Activated CD8-positive, alpha-beta memory T cell treated with anti-CD3 and anti-CD28 coated beads, Interleukin-2, amount 10 ng/mL, durations not matched to agents 7 days and 5 days (primary cell): ENCODE results near the gene REXO1. TPM values are rescaled to one million over a fixed set of nuclear protein-coding genes. Genes with fewer than 3 reads are reported as not detected.
"Not testable (repeated sequence)": the region's sequence is repeated elsewhere in the genome, so short reads cannot be mapped to it uniquely, and the experiment has no call there.

Experiments
- ATAC-seq: fragments of 150-1000 bp; cut with Tn5 transposase; one replicate; pipeline ENCODE4 v1.10.0; 2021; ENCODE audit warnings: moderate library complexity
- CTCF ChIA-PET: fragments of 350-600 bp; sonication (Branson Sonifier 250); formaldehyde crosslinking; loops from one replicate; lab custom pipeline; 2021; ENCODE audit warnings: antibody characterized with exemption; lab: Charles Lee
- DNase-seq: peaks from one replicate; pipeline ENCODE4 v3.0.0-alpha.2; 2020
- H3K27ac Mint-ChIP-seq: one replicate; pipeline ENCODE4 v1.8.0; 2021; ENCODE audit warnings: mild to moderate bottlenecking, mixed read lengths
- H3K27me3 Mint-ChIP-seq: one replicate; pipeline ENCODE4 v1.8.0; 2021; ENCODE audit warnings: mixed read lengths
- H3K36me3 Mint-ChIP-seq: one replicate; pipeline ENCODE4 v1.8.0; 2021; ENCODE audit warnings: mild to moderate bottlenecking, mixed read lengths
- H3K4me1 Mint-ChIP-seq: one replicate; pipeline ENCODE4 v1.8.0; 2021; ENCODE audit warnings: mixed read lengths
- H3K4me3 Mint-ChIP-seq: one replicate; pipeline ENCODE4 v1.8.0; 2021; ENCODE audit warnings: mild to moderate bottlenecking, moderate library complexity, mixed read lengths
- H3K9me3 Mint-ChIP-seq: one replicate; pipeline ENCODE4 v1.8.0; 2022; ENCODE audit warnings: low read depth, mixed read lengths
- total RNA-seq, 2 experiments: library from RNA; stranded (reverse); gene quantifications; one replicate each; pipeline ENCODE4 v1.2.3, GENCODE V29; 2021

Gene REXO1
- total RNA-seq, 2 experiments from 2014 or later, result 58.4 to 68.4 TPM

DNA sequence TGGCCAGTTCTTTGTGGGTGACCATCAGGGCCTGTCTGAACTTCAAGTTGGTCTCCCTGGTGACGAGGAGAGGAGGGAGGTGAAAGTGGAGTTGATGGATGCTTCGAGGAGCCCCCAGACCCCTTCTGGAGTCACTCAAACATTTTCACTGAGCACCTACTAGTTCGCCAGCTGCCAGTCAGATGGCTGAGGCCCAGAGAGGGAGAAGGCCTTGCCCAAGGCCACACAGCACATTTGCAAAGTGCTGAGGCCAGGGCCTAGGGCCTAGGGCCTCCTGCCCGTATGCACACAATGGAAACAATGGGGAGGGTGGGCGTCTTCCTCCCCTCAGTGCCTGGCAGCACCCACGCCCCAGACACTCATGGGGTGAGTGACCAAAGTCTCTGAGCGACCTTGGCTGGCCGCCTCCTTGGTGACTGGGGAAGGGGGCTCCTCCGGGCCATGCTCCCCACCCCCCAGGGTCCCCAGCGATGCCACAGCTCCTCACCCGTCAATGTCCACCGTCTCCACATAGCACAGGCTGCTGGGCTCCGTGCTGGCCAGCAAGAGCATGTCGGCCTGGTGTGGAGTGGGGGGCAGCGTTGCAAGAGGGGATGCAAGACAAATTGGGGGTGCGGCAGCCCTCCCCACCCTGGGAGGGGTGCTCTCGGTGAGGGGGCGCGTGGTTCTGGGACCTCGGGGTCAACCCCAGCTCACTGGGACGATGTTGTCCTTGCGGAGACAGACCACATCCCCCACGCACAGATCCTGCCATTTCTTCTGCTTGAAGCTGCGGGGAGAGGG, 42.7 kb downstream of the REXO1 start:
- CTCF ChIA-PET, result interaction anchor here (1.1 to 2.2 kb wide), 3 partner anchors 10 to 133 kb away, joined by 3 to 7 read pairs (median 3); no protein-coding TSS in a partner anchor
- ATAC-seq (no peak), DNase-seq (no peak)
- H3K27me3 Mint-ChIP-seq, result no peaks in the 10 kb centered on the region
- no peaks in the 10 kb centered on the region for H3K36me3 Mint-ChIP-seq
- no peaks in the 10 kb centered on the region for H3K9me3 Mint-ChIP-seq
- H3K4me3 Mint-ChIP-seq, result no peak overlapping the region
- no peak overlapping the region for H3K27ac Mint-ChIP-seq
- no peaks in the 10 kb centered on the region for H3K4me1 Mint-ChIP-seq

DNA sequence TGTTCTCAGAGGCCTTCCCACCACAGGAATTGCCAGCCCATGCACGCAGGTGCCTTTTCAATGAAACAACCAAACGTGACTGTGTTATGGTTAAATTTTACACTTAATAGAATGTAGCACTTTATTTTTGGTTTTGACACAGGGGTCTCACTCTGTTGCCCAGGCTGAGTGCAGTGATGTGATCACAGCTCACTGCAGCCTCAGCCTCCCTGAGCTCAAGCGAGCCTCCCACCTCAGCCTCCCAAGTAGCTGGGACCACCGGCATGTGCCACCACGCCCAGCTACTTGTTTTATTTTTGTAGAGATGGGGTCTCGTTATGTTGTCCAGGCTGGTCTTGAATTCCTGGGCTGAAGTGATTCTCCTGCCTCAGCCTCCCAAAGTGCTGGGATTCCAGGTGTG, 43.4 kb downstream of the REXO1 start:
- Mint-ChIP-seq H3K27me3 (no peaks in the 10 kb centered on the region), H3K4me3 (no peak overlapping the region), H3K36me3 (no peaks in the 10 kb centered on the region), H3K27ac (no peak overlapping the region), H3K4me1 (no peaks in the 10 kb centered on the region), H3K9me3 (no peaks in the 10 kb centered on the region)
- CTCF ChIA-PET, result interaction anchor here (2.2 kb wide), 1 partner anchor 21 kb away, joined by 7 read pairs; no protein-coding TSS in a partner anchor
- ATAC-seq (no peak), DNase-seq (no peak)

DNA sequence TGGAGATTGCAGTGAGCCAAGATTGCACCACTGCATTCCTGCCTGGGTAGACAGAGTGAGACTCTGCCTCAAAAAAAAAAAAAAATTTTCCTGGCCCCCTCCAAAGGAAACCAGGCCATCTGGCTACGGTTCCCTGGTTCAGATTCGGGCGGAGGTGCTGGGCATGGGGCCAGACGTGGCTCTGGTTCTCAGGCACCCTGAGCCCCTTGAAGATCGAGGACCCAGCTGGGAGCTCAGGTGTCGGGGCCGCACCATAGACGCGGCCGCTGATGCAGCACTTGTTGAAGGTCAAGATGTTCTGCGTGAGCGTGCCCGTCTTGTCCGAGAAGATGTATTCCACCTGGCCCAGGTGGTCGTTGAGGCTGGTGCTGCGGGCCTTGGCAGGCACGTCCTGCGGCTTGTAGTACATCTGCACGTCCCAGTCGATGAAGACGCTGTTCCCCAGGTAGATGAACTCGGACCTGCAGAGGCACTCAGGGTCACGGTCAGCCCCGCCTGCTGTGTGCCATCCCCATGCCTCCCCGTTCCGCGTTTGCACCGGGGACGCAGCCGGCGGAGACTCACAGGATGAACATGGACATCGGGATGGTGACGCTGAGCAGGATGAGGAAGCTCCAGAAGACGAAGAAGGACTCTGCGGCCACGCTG, 48.5 kb downstream of the REXO1 start:
- Mint-ChIP-seq H3K4me3 (no peak overlapping the region), H3K4me1 (peaks cover 4% of the 10 kb centered on the region), H3K36me3 (no peaks in the 10 kb centered on the region), H3K27me3 (no peaks in the 10 kb centered on the region), H3K9me3 (no peaks in the 10 kb centered on the region), H3K27ac (no peak overlapping the region)
- DNase-seq (no peak), ATAC-seq (no peak)
- CTCF ChIA-PET, result no interaction called here

DNA sequence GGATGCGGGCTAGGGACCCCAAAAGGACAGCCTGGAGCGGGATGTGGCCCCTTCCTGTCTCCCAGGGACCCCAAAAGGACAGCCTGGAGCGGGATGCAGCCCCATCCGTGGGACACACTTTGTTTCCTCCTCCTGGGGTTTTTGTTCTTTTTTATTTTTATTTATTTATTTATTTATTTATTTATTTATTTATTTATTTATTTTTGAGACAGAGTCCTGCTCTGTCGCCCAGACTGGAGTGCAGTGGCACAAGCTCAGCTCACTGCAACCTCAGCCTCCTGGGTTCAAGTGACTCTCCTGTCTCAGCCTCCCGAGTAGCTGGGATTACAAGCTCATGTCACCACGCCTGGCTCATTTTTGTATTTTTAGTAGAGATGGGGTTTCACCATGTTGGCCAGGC, 51.0 kb downstream of the REXO1 start:
- H3K9me3 Mint-ChIP-seq, H3K36me3 Mint-ChIP-seq, H3K27me3 Mint-ChIP-seq, H3K27ac Mint-ChIP-seq, DNase-seq, ATAC-seq, H3K4me1 Mint-ChIP-seq, H3K4me3 Mint-ChIP-seq: not testable (repeated sequence)
- CTCF ChIA-PET, result interaction anchor here (0.8 to 6.4 kb wide), 9 partner anchors 13 to 251 kb away, joined by 3 to 32 read pairs (median 9); partner anchors contain the start of gene ATP8B3

DNA sequence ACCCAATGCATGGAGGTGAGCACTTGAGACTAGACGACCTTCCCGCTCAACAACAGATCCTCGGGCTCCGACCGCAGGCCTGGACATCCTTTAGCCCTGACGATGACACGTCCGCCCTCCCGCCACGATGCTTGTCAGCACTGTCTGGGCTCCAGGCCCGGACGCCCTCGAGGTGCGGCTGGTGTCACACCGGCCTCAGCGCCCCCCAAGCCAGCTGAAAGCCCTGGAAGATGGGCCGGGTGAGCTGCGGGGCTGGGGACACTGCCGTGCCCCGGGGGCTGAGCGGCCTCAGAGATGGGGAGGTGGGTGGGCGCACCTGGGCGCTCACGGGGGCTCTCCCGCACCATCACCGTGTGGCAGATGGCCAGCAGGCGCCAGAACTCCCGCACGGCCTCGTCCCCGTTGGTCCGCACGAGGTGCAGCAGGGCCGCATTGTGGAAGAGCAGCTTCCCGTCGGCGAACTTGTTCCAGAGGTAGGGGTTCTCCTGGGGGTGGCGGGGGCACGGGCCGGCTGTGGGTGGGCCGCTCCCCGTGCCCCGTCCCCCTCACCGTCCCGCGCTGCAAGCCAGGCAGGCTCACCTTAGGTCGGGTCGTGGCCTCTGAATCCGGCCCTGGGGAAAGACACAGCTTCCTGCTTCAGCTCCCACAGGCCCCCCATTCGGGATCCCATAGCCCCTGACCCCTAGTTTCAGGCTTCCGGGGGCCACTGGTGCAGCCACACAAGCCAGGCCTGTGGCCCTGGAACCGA, 51.7 kb downstream of the REXO1 start:
- CTCF ChIA-PET, result interaction anchor here (0.8 to 6.4 kb wide), 13 partner anchors 10 to 250 kb away, joined by 3 to 32 read pairs (median 6); partner anchors contain the start of gene ATP8B3
- peaks cover 9% of the 10 kb centered on the region for H3K4me1 Mint-ChIP-seq
- DNase-seq (no peak), ATAC-seq (no peak)
- H3K27me3 Mint-ChIP-seq, result no peaks in the 10 kb centered on the region
- H3K4me3 Mint-ChIP-seq, result no peak overlapping the region
- H3K9me3 Mint-ChIP-seq, result no peaks in the 10 kb centered on the region
- H3K36me3 Mint-ChIP-seq, result no peaks in the 10 kb centered on the region
- no peak overlapping the region for H3K27ac Mint-ChIP-seq

DNA sequence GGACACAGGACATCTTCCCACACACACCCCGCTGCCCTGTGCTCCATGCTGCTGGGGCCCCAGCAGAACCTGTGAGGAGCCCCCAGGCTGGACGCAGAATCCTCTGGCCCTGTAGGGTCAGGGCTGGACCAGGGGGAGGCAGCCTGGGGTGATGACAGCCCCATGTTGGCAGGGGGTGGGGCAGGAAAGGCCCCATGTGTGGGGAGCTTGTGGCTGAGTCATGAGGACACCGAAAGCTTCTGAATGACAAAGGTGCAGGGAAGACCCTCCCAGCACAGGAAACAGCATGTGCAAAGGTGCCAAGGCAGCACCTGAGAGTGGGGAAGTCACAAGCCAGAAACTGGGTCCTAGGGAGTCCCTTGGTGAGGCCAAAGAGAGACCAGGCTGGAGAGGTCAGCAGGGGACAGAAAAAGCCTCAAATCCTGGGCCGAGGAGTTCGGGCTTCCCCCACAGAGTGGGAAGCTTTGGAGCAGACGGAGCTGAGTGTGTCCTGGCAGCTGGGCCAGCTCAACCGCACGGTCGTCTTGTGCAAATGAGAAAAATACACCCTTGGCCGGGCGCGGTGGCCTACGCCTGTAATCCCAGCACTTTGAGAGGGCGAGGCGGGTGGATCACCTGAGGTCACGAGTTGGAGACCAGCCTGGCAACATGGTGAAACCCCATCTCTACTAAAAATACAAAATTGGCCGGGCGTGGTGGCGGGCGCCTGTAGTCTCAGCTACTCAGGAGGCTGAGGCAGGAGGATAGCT, 53.7 kb downstream of the REXO1 start:
- H3K4me3 Mint-ChIP-seq, result no peak overlapping the region
- DNase-seq, result no peak
- ATAC-seq, result no peak
- CTCF ChIA-PET, result interaction anchor here (1.5 to 6.4 kb wide), 7 partner anchors 11 to 248 kb away, joined by 6 to 32 read pairs (median 17); partner anchors contain the start of gene ATP8B3
- H3K36me3 Mint-ChIP-seq, result no peaks in the 10 kb centered on the region
- peaks cover 9% of the 10 kb centered on the region for H3K4me1 Mint-ChIP-seq
- no peaks in the 10 kb centered on the region for H3K9me3 Mint-ChIP-seq
- no peak overlapping the region for H3K27ac Mint-ChIP-seq
- H3K27me3 Mint-ChIP-seq, result no peaks in the 10 kb centered on the region

DNA sequence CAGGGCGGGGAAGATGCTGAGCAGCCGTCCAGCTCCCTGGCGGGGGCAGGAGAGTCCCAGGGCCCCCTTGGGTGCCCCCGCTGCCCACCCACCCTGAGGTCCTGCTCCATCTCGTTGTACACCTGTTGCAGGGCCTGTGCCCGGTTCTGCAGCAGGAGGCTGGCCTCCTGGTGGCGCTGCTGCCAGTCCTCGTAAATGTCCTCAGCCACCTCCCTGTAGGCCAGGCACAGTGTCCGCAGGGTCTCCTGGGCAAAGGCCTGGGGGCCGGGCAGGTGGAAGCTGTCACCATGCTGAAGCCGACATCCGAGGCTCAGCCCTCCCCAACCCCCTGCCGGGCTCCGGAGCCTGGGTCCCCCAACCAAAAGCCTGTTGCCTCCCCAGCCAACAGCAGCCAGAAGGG, 56.4 kb downstream of the REXO1 start:
- H3K27ac Mint-ChIP-seq, result no peak overlapping the region
- H3K4me1 Mint-ChIP-seq, result peaks cover 9% of the 10 kb centered on the region
- no peaks in the 10 kb centered on the region for H3K27me3 Mint-ChIP-seq
- ATAC-seq, result no peak
- no peak overlapping the region for H3K4me3 Mint-ChIP-seq
- no peaks in the 10 kb centered on the region for H3K9me3 Mint-ChIP-seq
- CTCF ChIA-PET, result interaction anchor here (6.4 kb wide), 1 partner anchor 34 kb away, joined by 32 read pairs; no protein-coding TSS in a partner anchor
- no peaks in the 10 kb centered on the region for H3K36me3 Mint-ChIP-seq
- DNase-seq, result no peak

DNA sequence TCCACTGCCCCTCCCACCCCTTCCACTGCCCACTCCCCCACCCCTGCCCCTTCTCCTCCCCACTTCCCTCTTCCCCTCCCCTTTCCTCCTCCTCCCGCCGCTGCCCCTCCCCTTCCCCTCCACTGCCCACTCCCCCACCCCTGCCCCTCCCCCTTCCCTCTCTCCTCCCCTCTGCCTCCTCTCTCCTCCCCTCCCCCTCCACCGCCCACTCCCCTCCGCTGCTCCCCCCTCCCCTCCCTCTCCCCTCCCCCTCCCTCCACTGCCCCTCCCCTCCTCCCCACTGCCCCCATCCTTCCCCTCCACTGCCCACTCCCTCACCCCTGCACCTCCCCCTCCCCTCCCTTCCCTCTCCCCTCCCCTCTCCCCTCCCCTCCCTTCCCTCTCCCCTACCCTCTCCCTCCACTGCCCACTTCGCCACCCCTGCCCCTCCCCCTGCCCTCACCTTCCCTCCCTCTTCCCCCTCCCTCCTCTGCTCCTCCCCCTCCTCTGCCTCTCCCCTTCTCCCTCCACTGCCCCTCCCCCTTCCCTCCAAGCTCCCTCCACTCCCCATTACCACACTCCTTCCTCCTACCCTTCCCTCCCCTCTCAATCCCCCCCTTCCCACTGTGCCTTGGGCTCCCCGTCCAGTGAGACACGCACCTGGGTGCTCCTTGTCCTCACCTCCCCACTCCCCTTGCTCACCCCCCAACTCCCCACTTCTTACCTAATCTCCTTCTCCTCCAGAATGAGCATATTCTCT, 58.1 kb downstream of the REXO1 start:
- ATAC-seq (no peak), DNase-seq (no peak)
- Mint-ChIP-seq H3K4me1 (peaks cover 5% of the 10 kb centered on the region), H3K36me3 (no peaks in the 10 kb centered on the region), H3K27me3 (no peaks in the 10 kb centered on the region), H3K27ac (no peak overlapping the region), H3K9me3 (no peaks in the 10 kb centered on the region), H3K4me3 (no peak overlapping the region)
- CTCF ChIA-PET, result interaction anchor here (0.7 to 1.8 kb wide), 2 partner anchors 12 to 300 kb away, joined by 3 to 7 read pairs; no protein-coding TSS in a partner anchor

DNA sequence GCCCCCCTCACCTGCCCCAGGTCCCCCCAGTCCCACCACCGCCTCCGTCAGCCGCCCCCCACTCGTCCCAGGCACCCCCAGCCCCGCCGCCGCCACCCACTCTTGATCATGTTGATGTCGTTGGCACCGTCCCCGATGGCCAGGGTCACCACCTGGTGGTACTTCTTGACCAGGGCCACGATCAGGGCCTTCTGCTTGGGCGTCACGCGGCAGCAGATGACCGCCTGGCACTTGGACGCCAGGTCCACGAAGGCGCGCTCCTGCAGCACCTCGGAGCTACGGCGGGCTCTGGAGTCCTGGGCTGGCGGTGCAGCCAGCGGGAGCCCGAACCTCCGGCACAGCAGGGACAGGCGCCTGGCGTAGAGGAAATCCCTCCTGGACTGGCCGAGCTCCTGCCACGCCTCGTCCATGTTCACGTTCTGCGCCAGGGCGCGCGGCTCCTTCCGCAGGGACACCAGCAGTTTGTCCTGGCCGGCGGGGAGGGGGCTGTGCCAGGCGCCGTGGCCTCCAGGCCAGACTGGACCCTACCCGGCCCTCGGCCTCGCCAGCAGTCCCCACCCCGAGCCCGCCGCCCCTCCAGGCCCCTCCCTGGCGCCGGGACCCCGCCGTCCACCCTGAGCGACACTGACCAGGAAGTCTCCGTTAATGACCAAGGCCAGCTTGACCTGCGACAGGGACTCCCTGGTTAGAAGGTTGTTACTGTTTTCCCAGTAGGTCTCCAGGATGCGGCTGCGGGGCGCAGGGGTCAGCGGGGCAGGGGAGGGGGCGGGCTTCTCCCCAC, 58.8 kb downstream of the REXO1 start:
- H3K27me3 Mint-ChIP-seq, result no peaks in the 10 kb centered on the region
- H3K4me1 Mint-ChIP-seq, result peaks cover 3% of the 10 kb centered on the region
- CTCF ChIA-PET, result interaction anchor here (1.0 to 1.8 kb wide), 4 partner anchors 9 to 23 kb away, joined by 3 to 7 read pairs (median 6); no protein-coding TSS in a partner anchor
- no peaks in the 10 kb centered on the region for H3K9me3 Mint-ChIP-seq
- H3K36me3 Mint-ChIP-seq, result no peaks in the 10 kb centered on the region
- no peak overlapping the region for H3K4me3 Mint-ChIP-seq
- no peak for ATAC-seq
- no peak for DNase-seq
- H3K27ac Mint-ChIP-seq, result no peak overlapping the region

DNA sequence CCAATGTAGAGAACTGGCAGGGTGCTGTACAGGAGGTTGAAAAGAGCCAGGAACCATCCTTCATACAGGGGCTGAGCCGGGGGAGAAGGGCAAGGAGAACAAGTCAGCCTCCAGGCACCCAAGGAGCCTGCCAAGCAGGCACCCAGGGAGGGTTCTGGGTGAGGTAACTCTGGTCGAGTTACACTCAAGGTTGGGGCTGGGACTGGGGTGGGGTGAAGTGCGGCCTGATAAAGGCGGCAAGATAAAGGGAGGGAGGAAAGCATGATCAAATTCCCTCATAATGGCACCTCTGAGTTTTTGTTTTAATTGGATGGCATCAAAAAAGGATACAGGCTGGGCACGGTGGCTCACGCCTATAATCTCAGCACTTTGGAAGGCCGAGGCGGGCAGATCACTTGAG, 61.2 kb downstream of the REXO1 start:
- ATAC-seq (no peak), DNase-seq (no peak)
- no peaks in the 10 kb centered on the region for H3K27me3 Mint-ChIP-seq
- CTCF ChIA-PET, result interaction anchor here (1.4 to 1.7 kb wide), 2 partner anchors 15 to 39 kb away, joined by 4 to 10 read pairs; no protein-coding TSS in a partner anchor
- H3K36me3 Mint-ChIP-seq, result no peaks in the 10 kb centered on the region
- no peaks in the 10 kb centered on the region for H3K9me3 Mint-ChIP-seq
- no peak overlapping the region for H3K4me3 Mint-ChIP-seq
- H3K4me1 Mint-ChIP-seq, result no peaks in the 10 kb centered on the region
- H3K27ac Mint-ChIP-seq, result no peak overlapping the region

DNA sequence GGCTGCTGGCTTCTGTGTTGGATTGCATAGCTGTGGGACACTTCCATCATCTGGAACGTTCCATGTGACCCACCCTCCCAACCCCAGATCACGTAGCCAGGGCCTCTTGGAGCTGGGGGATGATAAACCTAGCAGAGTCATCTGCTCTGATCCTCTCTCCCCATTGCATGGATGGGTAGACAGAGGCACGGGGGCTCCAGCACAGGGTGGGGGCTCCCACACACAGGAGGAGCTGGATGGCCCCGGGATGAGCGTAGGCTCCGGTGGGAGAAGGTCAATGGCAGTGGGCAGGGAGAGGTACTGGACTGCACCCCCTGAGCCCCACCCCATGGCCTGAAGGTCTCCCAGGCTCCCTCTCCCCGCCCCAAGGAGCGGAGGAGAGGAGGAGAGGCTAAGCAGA, 61.6 kb downstream of the REXO1 start:
- no peaks in the 10 kb centered on the region for H3K9me3 Mint-ChIP-seq
- H3K4me3 Mint-ChIP-seq, result no peak overlapping the region
- DNase-seq, result no peak
- CTCF ChIA-PET, result interaction anchor here (1.4 kb wide), 1 partner anchor 15 kb away, joined by 4 read pairs; no protein-coding TSS in a partner anchor
- H3K27me3 Mint-ChIP-seq, result no peaks in the 10 kb centered on the region
- H3K36me3 Mint-ChIP-seq, result no peaks in the 10 kb centered on the region
- ATAC-seq, result no peak
- no peaks in the 10 kb centered on the region for H3K4me1 Mint-ChIP-seq
- H3K27ac Mint-ChIP-seq, result no peak overlapping the region
